HEK293 (cell line): ENCODE results near the gene TTLL12.

Experiments used
- CTCF ChIA-PET: fragments of 350-600 bp; formaldehyde crosslinking; extraction: SDS; loops from one replicate; lab custom pipeline; 2021; ENCODE audit warnings: antibody characterized with exemption; lab: Yijun Ruan, JAX
- POLR2A ChIA-PET: fragments of 300-600 bp; formaldehyde crosslinking; extraction: SDS; loops from one replicate; lab custom pipeline; 2020; ENCODE audit warnings: antibody characterized with exemption, inconsistent platforms; lab: Yijun Ruan, JAX
- H3K27ac ChIP-seq: fragments of 200-500 bp; sonication (Bioruptor generic); 2 replicates; pipeline ENCODE4 v1.5.1; 2014; ENCODE audit warnings: low read depth, low read length, control low read depth, inconsistent platforms; ENCODE audit errors: extremely low read depth
- H3K36me3 ChIP-seq, 2 experiments: fragments of 200-500 bp in 1 of 2; sonication (Bioruptor generic) in 1 of 2; 1 replicate in 1 of 2; 2 replicates in 1 of 2; pipeline ENCODE4 v1.5.1; 2014 to 2017; ENCODE audit warnings: inconsistent platforms in 2 of 2, low read length in 2 of 2; ENCODE audit not compliant: control insufficient read depth in 2 of 2, insufficient read depth in 1 of 2
- H3K4me1 ChIP-seq: fragments of 200-500 bp; sonication (Bioruptor generic); 2 replicates; pipeline ENCODE4 v1.5.1; 2014; ENCODE audit warnings: mild to moderate bottlenecking, low read length, inconsistent platforms; ENCODE audit not compliant: control insufficient read depth, insufficient read depth
- H3K4me3 ChIP-seq: 2 replicates; pipeline ENCODE4 v1.5.1; 2011; ENCODE audit warnings: low read depth, mild to moderate bottlenecking, control low read depth, low read length, moderate library complexity
- H3K9me3 ChIP-seq: fragments of 200-500 bp; sonication (Bioruptor generic); 2 replicates; pipeline ENCODE4 v1.5.1; 2014; ENCODE audit warnings: low read depth, low read length, inconsistent platforms; ENCODE audit not compliant: control insufficient read depth, insufficient read depth
- MYNN ChIP-seq: fragments of 450-650 bp; formaldehyde crosslinking; IDR thresholded peaks from 2 replicates; pipeline ENCODE4 v1.5.1; 2016; ENCODE audit warnings: missing biosample characterization, missing genetic modification characterization, borderline replicate concordance
- OSR2 ChIP-seq: fragments of 450-650 bp; formaldehyde crosslinking; IDR thresholded peaks from 2 replicates; pipeline ENCODE4 v1.5.1; 2016; ENCODE audit warnings: missing biosample characterization, missing genetic modification characterization
- ZBTB20 ChIP-seq: fragments of 450-650 bp; formaldehyde crosslinking; IDR thresholded peaks from 2 replicates; pipeline ENCODE4 v1.5.1; 2016; ENCODE audit warnings: missing biosample characterization, missing genetic modification characterization
- ZFP41 ChIP-seq: fragments of 450-650 bp; formaldehyde crosslinking; IDR thresholded peaks from 2 replicates; pipeline ENCODE4 v1.5.1; 2016; ENCODE audit warnings: missing biosample characterization, missing genetic modification characterization, borderline replicate concordance
- ZFP69B ChIP-seq: fragments of 450-650 bp; formaldehyde crosslinking; IDR thresholded peaks from 2 replicates; pipeline ENCODE4 v1.5.1; 2016; ENCODE audit warnings: missing biosample characterization, missing genetic modification characterization
- ZNF114 ChIP-seq: fragments of 450-650 bp; formaldehyde crosslinking; IDR thresholded peaks from 2 replicates; pipeline ENCODE4 v1.5.0; 2017; ENCODE audit warnings: missing biosample characterization, missing genetic modification characterization
- ZNF121 ChIP-seq: fragments of 450-650 bp; formaldehyde crosslinking; IDR thresholded peaks from 2 replicates; pipeline ENCODE4 v1.5.1; 2016; ENCODE audit warnings: missing biosample characterization, missing genetic modification characterization
- ZNF184 ChIP-seq: fragments of 450-650 bp; IDR thresholded peaks from 2 replicates; pipeline ENCODE4 v1.5.1; 2018; ENCODE audit warnings: missing biosample characterization, mild to moderate bottlenecking, missing genetic modification characterization
- ZNF2 ChIP-seq: fragments of 450-650 bp; formaldehyde crosslinking; IDR thresholded peaks from 2 replicates; pipeline ENCODE4 v1.5.1; 2016; ENCODE audit warnings: missing biosample characterization, missing genetic modification characterization
- ZNF292 ChIP-seq: fragments of 450-650 bp; formaldehyde crosslinking; IDR thresholded peaks from 2 replicates; pipeline ENCODE4 v1.5.1; 2016; ENCODE audit warnings: low read depth, missing biosample characterization, missing genetic modification characterization, borderline replicate concordance
- ZNF350 ChIP-seq: fragments of 450-650 bp; formaldehyde crosslinking; IDR thresholded peaks from 2 replicates; pipeline ENCODE4 v1.5.0; 2017; ENCODE audit warnings: missing biosample characterization, mild to moderate bottlenecking, missing genetic modification characterization
- ZNF48 ChIP-seq: fragments of 450-650 bp; formaldehyde crosslinking; IDR thresholded peaks from 2 replicates; pipeline ENCODE4 v1.5.1; 2016; ENCODE audit warnings: missing biosample characterization, missing genetic modification characterization
- ZNF624 ChIP-seq: fragments of 450-650 bp; formaldehyde crosslinking; IDR thresholded peaks from 2 replicates; pipeline ENCODE4 v1.5.1; 2017; ENCODE audit warnings: missing biosample characterization, missing genetic modification characterization
- ZNF843 ChIP-seq: fragments of 450-650 bp; formaldehyde crosslinking; IDR thresholded peaks from 2 replicates; pipeline ENCODE4 v1.5.1; 2016; ENCODE audit warnings: missing biosample characterization, missing genetic modification characterization
- ZSCAN23 ChIP-seq: fragments of 450-650 bp; formaldehyde crosslinking; IDR thresholded peaks from 2 replicates; pipeline ENCODE4 v1.5.1; 2016; ENCODE audit warnings: missing biosample characterization, missing genetic modification characterization
- ZXDB ChIP-seq: fragments of 450-650 bp; formaldehyde crosslinking; IDR thresholded peaks from 2 replicates; pipeline ENCODE4 v1.5.1; 2016; ENCODE audit warnings: missing biosample characterization, missing genetic modification characterization
- TF ChIP-seq, protein P1 (sequence below): fragments of 450-650 bp; formaldehyde crosslinking; IDR thresholded peaks from 2 replicates; pipeline ENCODE4 v1.5.1; 2016; ENCODE audit warnings: missing biosample characterization, missing genetic modification characterization
- TF ChIP-seq, protein P2 (sequence below): fragments of 450-650 bp; formaldehyde crosslinking; IDR thresholded peaks from 2 replicates; pipeline ENCODE4 v1.5.1; 2016; ENCODE audit warnings: missing biosample characterization, missing genetic modification characterization, borderline replicate concordance
- TF ChIP-seq, protein P3 (sequence below): fragments of 450-650 bp; formaldehyde crosslinking; conservative IDR thresholded peaks from 2 replicates; pipeline ENCODE4 v1.5.1; 2016; ENCODE audit warnings: low read depth, missing biosample characterization, missing genetic modification characterization

TTLL12 gene

DNA sequence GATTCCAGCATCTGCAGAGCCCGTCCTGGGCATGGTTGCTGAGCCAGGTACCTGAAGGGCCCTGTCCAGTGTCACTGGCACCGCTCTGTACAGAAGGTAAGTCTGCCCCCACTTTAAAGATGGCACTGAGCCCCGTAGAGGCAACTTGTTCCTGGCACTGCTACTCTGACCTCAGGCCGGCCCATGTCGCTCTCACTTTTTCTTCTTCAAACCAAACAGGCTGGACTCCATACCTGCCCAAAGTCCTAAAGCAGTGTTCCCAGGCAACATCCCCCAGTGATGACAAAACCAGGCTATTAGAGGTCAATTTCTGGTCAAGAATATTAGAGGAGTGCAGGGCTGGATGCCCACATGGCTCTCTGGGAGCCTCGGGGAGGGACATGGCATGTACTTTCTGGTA is 46.6 kb upstream of the TTLL12 start:
- no peak overlapping the region for H3K4me3 ChIP-seq
- H3K9me3 ChIP-seq, result no peaks in the 10 kb centered on the region
- H3K4me1 ChIP-seq, result no peaks in the 10 kb centered on the region
- ChIA-PET POLR2A (no interaction called here), CTCF (interaction anchor here (2.6 to 11.6 kb wide), 3 partner anchors 112 to 152 kb away, joined by 14 to 152 read pairs (median 130); partner anchors contain the start of gene SCUBE1)
- H3K36me3 ChIP-seq, result no peaks in the 10 kb centered on the region
- no peak overlapping the region for H3K27ac ChIP-seq
- TF ChIP-seq ZNF350 (tag by site-specific recombination) (no peak), ZNF2 (tag by site-specific recombination) (no peak), OSR2 (no peak)
- TF ChIP-seq, protein P1, sequence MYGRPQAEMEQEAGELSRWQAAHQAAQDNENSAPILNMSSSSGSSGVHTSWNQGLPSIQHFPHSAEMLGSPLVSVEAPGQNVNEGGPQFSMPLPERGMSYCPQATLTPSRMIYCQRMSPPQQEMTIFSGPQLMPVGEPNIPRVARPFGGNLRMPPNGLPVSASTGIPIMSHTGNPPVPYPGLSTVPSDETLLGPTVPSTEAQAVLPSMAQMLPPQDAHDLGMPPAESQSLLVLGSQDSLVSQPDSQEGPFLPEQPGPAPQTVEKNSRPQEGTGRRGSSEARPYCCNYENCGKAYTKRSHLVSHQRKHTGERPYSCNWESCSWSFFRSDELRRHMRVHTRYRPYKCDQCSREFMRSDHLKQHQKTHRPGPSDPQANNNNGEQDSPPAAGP (tag by site-specific recombination), result no peak

DNA sequence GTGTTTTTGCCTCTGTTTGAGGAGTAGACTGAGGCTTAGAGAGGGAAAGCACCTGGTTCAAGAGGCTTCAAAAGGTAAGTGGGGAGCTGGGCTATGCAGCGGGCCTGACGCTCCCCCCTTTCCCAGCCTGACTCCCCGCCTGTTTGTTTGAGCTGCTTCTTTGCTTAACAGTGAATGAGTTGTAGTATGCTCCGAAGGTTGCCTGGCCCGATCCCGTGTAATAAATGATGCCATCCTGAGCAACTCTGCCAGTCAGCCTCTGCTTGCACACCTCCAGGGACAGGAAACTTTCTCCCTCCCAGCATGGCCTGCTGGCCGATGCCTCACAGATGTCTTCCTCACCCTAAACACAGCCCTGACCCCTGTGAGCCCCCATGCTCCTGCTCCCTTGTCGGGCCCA is 45.5 kb upstream of the TTLL12 start:
- Histone ChIP-seq H3K4me1 (no peaks in the 10 kb centered on the region), H3K4me3 (no peak overlapping the region), H3K27ac (no peak overlapping the region), H3K36me3 (no peaks in the 10 kb centered on the region), H3K9me3 (no peaks in the 10 kb centered on the region)
- POLR2A ChIA-PET, result no interaction called here
- CTCF ChIA-PET, result interaction anchor here (0.6 to 11.6 kb wide), 21 partner anchors 10 to 704 kb away, joined by 3 to 152 read pairs (median 7); partner anchors contain the start of genes SCUBE1 and TTLL12
- no peak for TF ChIP-seq ZFP41
- TF ChIP-seq ZBTB20 (tag by site-specific recombination), result no peak
- no peak for TF ChIP-seq ZNF624 (tag by site-specific recombination)
- TF ChIP-seq ZFP69B, result no peak

DNA sequence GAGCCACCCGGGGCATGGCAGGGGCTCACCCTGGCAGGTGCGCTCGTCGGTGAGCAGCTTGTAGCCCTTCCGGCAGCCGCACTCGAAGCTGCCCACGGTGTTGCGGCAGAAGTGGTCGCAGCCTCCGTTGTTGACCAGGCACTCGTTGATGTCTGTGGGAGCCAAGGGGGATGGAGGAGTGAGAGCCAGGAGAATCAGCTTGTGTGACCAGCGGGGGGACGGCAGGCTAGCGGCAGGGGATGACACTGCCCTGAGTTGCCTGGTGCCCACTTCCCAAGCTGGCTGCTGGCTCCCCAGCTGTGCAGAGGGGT is 44.7 kb upstream of the TTLL12 start:
- Histone ChIP-seq H3K4me1 (no peaks in the 10 kb centered on the region), H3K27ac (no peak overlapping the region), H3K4me3 (no peak overlapping the region), H3K9me3 (no peaks in the 10 kb centered on the region), H3K36me3 (no peaks in the 10 kb centered on the region)
- POLR2A ChIA-PET, result interaction anchor here (1.0 to 1.1 kb wide), 2 partner anchors 114 to 153 kb away, joined by 3 read pairs; no protein-coding TSS in a partner anchor
- CTCF ChIA-PET, result interaction anchor here (0.5 to 11.6 kb wide), 54 partner anchors 8 to 931 kb away, joined by 3 to 152 read pairs (median 4); partner anchors contain the start of genes SCUBE1 and TTLL12
- TF ChIP-seq ZNF292 (tag by site-specific recombination), result no peak
- no peak for TF ChIP-seq ZNF121 (tag by site-specific recombination)
- TF ChIP-seq ZNF48 (tag by site-specific recombination), result no peak
- no peak for TF ChIP-seq ZXDB (tag by site-specific recombination)
- no peak for TF ChIP-seq ZNF114 (tag by site-specific recombination)
- TF ChIP-seq ZNF843, result no peak
- TF ChIP-seq, protein P2, sequence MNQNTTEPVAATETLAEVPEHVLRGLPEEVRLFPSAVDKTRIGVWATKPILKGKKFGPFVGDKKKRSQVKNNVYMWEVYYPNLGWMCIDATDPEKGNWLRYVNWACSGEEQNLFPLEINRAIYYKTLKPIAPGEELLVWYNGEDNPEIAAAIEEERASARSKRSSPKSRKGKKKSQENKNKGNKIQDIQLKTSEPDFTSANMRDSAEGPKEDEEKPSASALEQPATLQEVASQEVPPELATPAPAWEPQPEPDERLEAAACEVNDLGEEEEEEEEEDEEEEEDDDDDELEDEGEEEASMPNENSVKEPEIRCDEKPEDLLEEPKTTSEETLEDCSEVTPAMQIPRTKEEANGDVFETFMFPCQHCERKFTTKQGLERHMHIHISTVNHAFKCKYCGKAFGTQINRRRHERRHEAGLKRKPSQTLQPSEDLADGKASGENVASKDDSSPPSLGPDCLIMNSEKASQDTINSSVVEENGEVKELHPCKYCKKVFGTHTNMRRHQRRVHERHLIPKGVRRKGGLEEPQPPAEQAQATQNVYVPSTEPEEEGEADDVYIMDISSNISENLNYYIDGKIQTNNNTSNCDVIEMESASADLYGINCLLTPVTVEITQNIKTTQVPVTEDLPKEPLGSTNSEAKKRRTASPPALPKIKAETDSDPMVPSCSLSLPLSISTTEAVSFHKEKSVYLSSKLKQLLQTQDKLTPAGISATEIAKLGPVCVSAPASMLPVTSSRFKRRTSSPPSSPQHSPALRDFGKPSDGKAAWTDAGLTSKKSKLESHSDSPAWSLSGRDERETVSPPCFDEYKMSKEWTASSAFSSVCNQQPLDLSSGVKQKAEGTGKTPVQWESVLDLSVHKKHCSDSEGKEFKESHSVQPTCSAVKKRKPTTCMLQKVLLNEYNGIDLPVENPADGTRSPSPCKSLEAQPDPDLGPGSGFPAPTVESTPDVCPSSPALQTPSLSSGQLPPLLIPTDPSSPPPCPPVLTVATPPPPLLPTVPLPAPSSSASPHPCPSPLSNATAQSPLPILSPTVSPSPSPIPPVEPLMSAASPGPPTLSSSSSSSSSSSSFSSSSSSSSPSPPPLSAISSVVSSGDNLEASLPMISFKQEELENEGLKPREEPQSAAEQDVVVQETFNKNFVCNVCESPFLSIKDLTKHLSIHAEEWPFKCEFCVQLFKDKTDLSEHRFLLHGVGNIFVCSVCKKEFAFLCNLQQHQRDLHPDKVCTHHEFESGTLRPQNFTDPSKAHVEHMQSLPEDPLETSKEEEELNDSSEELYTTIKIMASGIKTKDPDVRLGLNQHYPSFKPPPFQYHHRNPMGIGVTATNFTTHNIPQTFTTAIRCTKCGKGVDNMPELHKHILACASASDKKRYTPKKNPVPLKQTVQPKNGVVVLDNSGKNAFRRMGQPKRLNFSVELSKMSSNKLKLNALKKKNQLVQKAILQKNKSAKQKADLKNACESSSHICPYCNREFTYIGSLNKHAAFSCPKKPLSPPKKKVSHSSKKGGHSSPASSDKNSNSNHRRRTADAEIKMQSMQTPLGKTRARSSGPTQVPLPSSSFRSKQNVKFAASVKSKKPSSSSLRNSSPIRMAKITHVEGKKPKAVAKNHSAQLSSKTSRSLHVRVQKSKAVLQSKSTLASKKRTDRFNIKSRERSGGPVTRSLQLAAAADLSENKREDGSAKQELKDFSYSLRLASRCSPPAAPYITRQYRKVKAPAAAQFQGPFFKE (tag by site-specific recombination), result no peak
- TF ChIP-seq ZNF184, result no peak
- TF ChIP-seq, protein P3, sequence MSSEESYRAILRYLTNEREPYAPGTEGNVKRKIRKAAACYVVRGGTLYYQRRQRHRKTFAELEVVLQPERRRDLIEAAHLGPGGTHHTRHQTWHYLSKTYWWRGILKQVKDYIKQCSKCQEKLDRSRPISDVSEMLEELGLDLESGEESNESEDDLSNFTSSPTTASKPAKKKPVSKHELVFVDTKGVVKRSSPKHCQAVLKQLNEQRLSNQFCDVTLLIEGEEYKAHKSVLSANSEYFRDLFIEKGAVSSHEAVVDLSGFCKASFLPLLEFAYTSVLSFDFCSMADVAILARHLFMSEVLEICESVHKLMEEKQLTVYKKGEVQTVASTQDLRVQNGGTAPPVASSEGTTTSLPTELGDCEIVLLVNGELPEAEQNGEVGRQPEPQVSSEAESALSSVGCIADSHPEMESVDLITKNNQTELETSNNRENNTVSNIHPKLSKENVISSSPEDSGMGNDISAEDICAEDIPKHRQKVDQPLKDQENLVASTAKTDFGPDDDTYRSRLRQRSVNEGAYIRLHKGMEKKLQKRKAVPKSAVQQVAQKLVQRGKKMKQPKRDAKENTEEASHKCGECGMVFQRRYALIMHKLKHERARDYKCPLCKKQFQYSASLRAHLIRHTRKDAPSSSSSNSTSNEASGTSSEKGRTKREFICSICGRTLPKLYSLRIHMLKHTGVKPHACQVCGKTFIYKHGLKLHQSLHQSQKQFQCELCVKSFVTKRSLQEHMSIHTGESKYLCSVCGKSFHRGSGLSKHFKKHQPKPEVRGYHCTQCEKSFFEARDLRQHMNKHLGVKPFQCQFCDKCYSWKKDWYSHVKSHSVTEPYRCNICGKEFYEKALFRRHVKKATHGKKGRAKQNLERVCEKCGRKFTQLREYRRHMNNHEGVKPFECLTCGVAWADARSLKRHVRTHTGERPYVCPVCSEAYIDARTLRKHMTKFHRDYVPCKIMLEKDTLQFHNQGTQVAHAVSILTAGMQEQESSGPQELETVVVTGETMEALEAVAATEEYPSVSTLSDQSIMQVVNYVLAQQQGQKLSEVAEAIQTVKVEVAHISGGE (tag by site-specific recombination), result no peak
- TF ChIP-seq MYNN (tag by site-specific recombination), result no peak
- no peak for TF ChIP-seq ZSCAN23 (tag by site-specific recombination)
